ENCODE measurements around the gene CST2.
"Not testable (repeated sequence)": the region's sequence is repeated elsewhere in the genome, so short reads cannot be mapped to it uniquely, and the experiment has no call there.

CST2 gene
- total RNA-seq, result 0 reads per million in 4 donors

- no peak for DNase-seq
These were observed at the start of gene CST2 for GRCh38 chr20:23826541-23827021. Gene CST2, minus strand, starts transcription at chr20:23826729. Its CDS starts 69 bp downstream, at chr20:23826660.

- DNase-seq, result no peak
These were observed 49.2 kb upstream of the CST2 start for GRCh38 chr20:23875606-23876237.

GRCh38 chr20:23874747-23875146, 48.2 kb upstream of the CST2 start:
- no peak for DNase-seq

- DNase-seq, result peak in 1 of 5 donors; percentile 5
These were observed 47.0 kb upstream of the CST2 start for GRCh38 chr20:23873370-23874015.

- no peak for DNase-seq
These were observed 45.5 kb upstream of the CST2 start for GRCh38 chr20:23872065-23872464.

GRCh38 chr20:23870461-23870860, 43.9 kb upstream of the CST2 start:
- no peak for DNase-seq

- DNase-seq, result no peak
These were observed 43.0 kb upstream of the CST2 start for GRCh38 chr20:23869520-23869919.

GRCh38 chr20:23868321-23868720, 41.8 kb upstream of the CST2 start:
- DNase-seq, result no peak

GRCh38 chr20:23867152-23867776, 40.7 kb upstream of the CST2 start:
- DNase-seq, result no peak

GRCh38 chr20:23860771-23861170, 34.2 kb upstream of the CST2 start:
- not testable (repeated sequence) for DNase-seq

GRCh38 chr20:23857962-23858595, 31.6 kb upstream of the CST2 start:
- no peak for DNase-seq

- DNase-seq, result no peak
These were observed 30.2 kb upstream of the CST2 start for GRCh38 chr20:23856736-23857135.

- DNase-seq, result no peak
These were observed 29.7 kb upstream of the CST2 start for GRCh38 chr20:23856226-23856625.

- DNase-seq, result no peak
These were observed 15.2 kb upstream of the CST2 start for GRCh38 chr20:23841693-23842092.

- no peak for DNase-seq
These were observed 9.2 kb upstream of the CST2 start for GRCh38 chr20:23835716-23836115.

GRCh38 chr20:23832775-23833513, 6.4 kb upstream of the CST2 start:
- no peak for DNase-seq

- not testable (repeated sequence) for DNase-seq
These were observed 5.4 kb upstream of the CST2 start for GRCh38 chr20:23831961-23832360.

GRCh38 chr20:23823621-23824324, 2.8 kb downstream of the CST2 start:
- DNase-seq, result no peak

GRCh38 chr20:23823111-23823510, 3.4 kb downstream of the CST2 start:
- DNase-seq, result no peak

GRCh38 chr20:23820493-23820892, 6.0 kb downstream of the CST2 start:
- no peak for DNase-seq

- not testable (repeated sequence) for DNase-seq
These were observed 15.0 kb downstream of the CST2 start for GRCh38 chr20:23811559-23811958.

GRCh38 chr20:23810349-23810748, 16.2 kb downstream of the CST2 start:
- not testable (repeated sequence) for DNase-seq
